Ishikawa (cell line): ENCODE data around the gene HTRA3.

Experiments used
- CEBPB ChIP-seq: IDR thresholded peaks from 2 replicates; pipeline ENCODE4 v1.6.1; 2012
- CREB1 ChIP-seq: IDR thresholded peaks from 2 replicates; pipeline ENCODE4 v1.6.1; 2012; ENCODE audit warnings: low read depth
- EGR1 ChIP-seq: IDR thresholded peaks from 2 replicates; pipeline ENCODE4 v1.6.1; 2012
- EP300 ChIP-seq: IDR thresholded peaks from 2 replicates; pipeline ENCODE4 v1.6.1; 2012; ENCODE audit warnings: borderline replicate concordance
- FOXM1 ChIP-seq: IDR thresholded peaks from 2 replicates; pipeline ENCODE4 v1.6.1; 2012; ENCODE audit warnings: low read depth, borderline replicate concordance
- RAD21 ChIP-seq: IDR thresholded peaks from 2 replicates; pipeline ENCODE4 v1.6.1; 2012; ENCODE audit warnings: low read depth
- TAF1 ChIP-seq: IDR thresholded peaks from 2 replicates; pipeline ENCODE4 v1.6.1; 2012; ENCODE audit warnings: low read depth, mild to moderate bottlenecking
- TCF12 ChIP-seq: IDR thresholded peaks from 2 replicates; pipeline ENCODE4 v1.6.1; 2012; ENCODE audit warnings: low read depth
- TEAD4 ChIP-seq: IDR thresholded peaks from 2 replicates; pipeline ENCODE4 v1.6.1; 2012
- YY1 ChIP-seq: IDR thresholded peaks from 2 replicates; pipeline ENCODE4 v1.6.1; 2012; ENCODE audit warnings: low read depth
- ZBTB7A ChIP-seq: IDR thresholded peaks from 2 replicates; pipeline ENCODE4 v1.6.1; 2012; ENCODE audit warnings: low read depth
- TF ChIP-seq, protein P1 (sequence below): IDR thresholded peaks from 2 replicates; pipeline ENCODE4 v1.6.1; 2012
- TF ChIP-seq, protein P2 (sequence below): IDR thresholded peaks from 2 replicates; pipeline ENCODE4 v1.6.1; 2012; ENCODE audit warnings: low read depth, mild to moderate bottlenecking
- TF ChIP-seq, protein P3 (sequence below): IDR thresholded peaks from 2 replicates; pipeline ENCODE4 v1.6.1; 2012

DNA sequence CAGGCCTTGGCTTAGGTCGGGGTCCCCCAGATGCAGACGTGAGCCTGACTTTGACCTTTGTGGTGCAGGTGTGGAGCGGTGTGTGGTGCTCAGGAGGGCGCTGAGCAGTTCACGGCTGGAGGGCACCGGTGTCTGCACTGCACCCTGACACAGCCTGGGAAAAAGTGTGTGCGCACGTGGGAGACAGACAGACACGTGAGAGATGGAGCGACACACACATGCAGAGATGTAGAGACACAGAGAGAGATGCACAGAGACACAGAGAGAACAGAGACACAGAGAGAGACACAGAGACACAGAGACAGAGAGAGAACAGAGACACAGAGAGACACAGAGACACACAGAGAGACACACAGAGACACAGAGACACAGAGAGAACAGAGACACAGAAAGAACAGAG, 6.2 kb upstream of the HTRA3 start:
- no peak for TF ChIP-seq EGR1
- no peak for TF ChIP-seq FOXM1
- TF ChIP-seq, protein P1, sequence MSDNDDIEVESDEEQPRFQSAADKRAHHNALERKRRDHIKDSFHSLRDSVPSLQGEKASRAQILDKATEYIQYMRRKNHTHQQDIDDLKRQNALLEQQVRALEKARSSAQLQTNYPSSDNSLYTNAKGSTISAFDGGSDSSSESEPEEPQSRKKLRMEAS, result no peak
- no peak for TF ChIP-seq CEBPB
- TF ChIP-seq EP300, result no peak
- no peak for TF ChIP-seq TCF12
- TF ChIP-seq TAF1, result no peak
- no peak for TF ChIP-seq RAD21
- TF ChIP-seq, protein P2, sequence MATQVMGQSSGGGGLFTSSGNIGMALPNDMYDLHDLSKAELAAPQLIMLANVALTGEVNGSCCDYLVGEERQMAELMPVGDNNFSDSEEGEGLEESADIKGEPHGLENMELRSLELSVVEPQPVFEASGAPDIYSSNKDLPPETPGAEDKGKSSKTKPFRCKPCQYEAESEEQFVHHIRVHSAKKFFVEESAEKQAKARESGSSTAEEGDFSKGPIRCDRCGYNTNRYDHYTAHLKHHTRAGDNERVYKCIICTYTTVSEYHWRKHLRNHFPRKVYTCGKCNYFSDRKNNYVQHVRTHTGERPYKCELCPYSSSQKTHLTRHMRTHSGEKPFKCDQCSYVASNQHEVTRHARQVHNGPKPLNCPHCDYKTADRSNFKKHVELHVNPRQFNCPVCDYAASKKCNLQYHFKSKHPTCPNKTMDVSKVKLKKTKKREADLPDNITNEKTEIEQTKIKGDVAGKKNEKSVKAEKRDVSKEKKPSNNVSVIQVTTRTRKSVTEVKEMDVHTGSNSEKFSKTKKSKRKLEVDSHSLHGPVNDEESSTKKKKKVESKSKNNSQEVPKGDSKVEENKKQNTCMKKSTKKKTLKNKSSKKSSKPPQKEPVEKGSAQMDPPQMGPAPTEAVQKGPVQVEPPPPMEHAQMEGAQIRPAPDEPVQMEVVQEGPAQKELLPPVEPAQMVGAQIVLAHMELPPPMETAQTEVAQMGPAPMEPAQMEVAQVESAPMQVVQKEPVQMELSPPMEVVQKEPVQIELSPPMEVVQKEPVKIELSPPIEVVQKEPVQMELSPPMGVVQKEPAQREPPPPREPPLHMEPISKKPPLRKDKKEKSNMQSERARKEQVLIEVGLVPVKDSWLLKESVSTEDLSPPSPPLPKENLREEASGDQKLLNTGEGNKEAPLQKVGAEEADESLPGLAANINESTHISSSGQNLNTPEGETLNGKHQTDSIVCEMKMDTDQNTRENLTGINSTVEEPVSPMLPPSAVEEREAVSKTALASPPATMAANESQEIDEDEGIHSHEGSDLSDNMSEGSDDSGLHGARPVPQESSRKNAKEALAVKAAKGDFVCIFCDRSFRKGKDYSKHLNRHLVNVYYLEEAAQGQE, result no peak
- no peak for TF ChIP-seq YY1
- TF ChIP-seq TEAD4, result no peak
- TF ChIP-seq, protein P3, sequence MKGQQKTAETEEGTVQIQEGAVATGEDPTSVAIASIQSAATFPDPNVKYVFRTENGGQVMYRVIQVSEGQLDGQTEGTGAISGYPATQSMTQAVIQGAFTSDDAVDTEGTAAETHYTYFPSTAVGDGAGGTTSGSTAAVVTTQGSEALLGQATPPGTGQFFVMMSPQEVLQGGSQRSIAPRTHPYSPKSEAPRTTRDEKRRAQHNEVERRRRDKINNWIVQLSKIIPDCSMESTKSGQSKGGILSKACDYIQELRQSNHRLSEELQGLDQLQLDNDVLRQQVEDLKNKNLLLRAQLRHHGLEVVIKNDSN, result no peak
- TF ChIP-seq ZBTB7A, result no peak
- no peak for TF ChIP-seq CREB1
